GM12864 (cell line): ENCODE measurements around the gene GAMT.

Source experiments
- DNase-seq: peaks from one replicate; pipeline ENCODE4 v3.0.0-alpha.2; 2011; ENCODE audit warnings: low read depth
- H3K4me3 ChIP-seq: 2 replicates; pipeline ENCODE4 v1.5.1; 2011; ENCODE audit warnings: mild to moderate bottlenecking, low read depth, low read length, control low read depth
- TF ChIP-seq, protein P1 (sequence below): IDR thresholded peaks from 2 replicates; pipeline ENCODE4 v1.5.1; 2011; ENCODE audit warnings: low read depth, mild to moderate bottlenecking, moderate library complexity, low read length, control low read depth, inconsistent platforms; ENCODE audit errors: missing control alignments

The GAMT gene

DNA sequence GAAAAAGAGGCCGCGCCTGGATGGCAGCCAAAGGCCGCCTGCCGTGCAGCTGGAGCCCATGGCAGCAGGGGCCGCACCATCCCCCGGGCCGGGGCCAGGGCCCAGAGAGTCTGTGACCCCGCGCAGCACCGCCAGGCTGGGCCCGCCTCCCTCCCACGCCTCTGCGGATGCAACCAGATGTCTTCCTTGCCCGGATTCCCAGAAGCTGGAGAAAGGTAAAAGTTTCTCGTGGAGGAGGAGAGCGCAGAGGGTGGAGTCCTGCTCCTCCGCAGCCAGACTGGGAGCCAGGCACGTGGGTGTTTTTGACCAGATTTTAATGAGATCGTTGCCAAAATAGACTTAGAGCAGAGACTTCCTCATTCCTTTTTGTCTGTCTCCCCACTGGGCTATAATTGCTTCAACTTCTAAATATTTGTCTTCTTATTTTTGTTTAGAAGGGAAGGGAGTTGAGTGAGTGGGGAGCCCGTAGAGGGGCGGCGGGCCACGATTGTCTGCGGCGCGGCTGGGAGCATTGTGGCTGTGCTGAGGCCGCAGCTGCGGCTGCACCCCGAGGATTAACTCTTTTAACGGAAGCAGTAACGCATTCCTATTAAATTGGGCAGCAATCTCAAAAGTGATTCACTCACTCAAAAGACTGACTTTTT is 40.4 kb downstream of the GAMT start:
- TF ChIP-seq, protein P1, sequence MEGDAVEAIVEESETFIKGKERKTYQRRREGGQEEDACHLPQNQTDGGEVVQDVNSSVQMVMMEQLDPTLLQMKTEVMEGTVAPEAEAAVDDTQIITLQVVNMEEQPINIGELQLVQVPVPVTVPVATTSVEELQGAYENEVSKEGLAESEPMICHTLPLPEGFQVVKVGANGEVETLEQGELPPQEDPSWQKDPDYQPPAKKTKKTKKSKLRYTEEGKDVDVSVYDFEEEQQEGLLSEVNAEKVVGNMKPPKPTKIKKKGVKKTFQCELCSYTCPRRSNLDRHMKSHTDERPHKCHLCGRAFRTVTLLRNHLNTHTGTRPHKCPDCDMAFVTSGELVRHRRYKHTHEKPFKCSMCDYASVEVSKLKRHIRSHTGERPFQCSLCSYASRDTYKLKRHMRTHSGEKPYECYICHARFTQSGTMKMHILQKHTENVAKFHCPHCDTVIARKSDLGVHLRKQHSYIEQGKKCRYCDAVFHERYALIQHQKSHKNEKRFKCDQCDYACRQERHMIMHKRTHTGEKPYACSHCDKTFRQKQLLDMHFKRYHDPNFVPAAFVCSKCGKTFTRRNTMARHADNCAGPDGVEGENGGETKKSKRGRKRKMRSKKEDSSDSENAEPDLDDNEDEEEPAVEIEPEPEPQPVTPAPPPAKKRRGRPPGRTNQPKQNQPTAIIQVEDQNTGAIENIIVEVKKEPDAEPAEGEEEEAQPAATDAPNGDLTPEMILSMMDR = no peak
- no peak overlapping the region for H3K4me3 ChIP-seq
- no peak for DNase-seq

DNA sequence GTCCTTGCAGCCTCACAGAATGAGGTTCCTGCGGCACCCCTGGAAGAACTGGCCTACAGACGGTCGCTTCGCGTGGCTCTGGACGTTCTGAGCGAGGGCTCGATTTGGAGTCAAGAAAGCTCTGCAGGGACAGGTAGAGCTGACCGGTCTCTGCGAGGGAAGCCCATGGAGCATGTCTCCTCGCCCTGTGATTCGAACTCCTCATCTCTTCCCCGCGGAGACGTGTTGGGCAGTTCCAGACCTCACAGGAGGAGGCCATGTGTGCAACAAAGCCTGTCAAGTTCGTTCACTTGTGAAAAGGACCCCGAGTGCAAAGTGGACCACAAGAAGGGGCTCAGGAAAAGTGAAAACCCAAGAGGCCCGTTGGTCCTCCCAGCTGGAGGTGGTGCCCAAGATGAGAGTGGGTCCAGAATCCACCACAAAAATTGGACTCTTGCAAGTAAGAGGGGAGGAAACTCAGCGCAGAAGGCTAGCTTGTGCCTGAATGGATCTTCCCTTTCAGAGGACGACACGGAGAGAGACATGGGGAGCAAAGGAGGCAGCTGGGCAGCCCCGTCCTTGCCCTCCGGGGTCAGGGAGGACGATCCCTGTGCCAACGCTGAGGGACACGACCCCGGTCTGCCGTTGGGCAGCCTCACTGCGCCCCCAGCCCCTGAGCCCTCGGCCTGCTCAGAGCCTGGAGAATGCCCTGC is 41.1 kb downstream of the GAMT start:
- no peak overlapping the region for H3K4me3 ChIP-seq
- TF ChIP-seq, protein P1 = no peak
- DNase-seq = no peak

DNA sequence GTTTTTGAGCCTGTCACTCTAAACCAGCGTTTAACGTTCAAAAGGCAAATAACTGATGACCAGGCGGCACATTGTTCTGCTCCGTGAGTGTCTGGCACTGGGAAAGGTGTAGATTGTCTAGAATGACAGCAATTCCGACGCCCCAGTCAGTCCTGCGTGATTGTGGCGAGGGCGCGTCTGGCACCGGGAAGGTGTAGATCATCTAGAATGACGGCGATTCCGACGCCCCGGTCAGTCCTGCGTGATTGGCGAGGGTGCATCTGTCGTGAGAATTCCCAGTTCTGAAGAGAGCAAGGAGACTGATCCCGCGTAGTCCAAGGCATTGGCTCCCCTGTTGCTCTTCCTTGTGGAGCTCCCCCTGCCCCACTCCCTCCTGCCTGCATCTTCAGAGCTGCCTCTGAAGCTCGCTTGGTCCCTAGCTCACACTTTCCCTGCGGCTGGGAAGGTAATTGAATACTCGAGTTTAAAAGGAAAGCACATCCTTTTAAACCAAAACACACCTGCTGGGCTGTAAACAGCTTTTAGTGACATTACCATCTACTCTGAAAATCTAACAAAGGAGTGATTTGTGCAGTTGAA is 43.7 kb downstream of the GAMT start:
- DNase-seq = no peak

DNA sequence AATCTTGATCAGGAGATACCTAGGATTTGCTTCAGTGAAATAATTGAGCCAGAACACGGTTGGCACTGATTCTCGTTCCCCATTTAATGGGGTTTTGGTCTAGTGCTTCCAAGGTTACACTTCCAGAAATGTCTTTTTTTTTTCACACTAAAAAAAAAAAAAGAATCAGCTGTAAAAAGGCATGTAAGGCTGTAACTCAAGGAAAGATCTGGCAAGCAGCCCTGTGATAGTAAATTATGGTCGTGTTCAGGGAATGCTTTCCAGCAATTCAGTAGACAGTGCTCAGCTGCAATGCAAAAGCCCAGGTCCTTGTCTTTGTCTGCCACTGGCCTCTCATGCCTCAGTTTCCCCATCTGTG is 44.9 kb downstream of the GAMT start:
- no peak overlapping the region for H3K4me3 ChIP-seq

More for the DNA sequence above, 43.7 kb downstream of the GAMT start:
- TF ChIP-seq, protein P1 = no peak
- no peak overlapping the region for H3K4me3 ChIP-seq

DNA sequence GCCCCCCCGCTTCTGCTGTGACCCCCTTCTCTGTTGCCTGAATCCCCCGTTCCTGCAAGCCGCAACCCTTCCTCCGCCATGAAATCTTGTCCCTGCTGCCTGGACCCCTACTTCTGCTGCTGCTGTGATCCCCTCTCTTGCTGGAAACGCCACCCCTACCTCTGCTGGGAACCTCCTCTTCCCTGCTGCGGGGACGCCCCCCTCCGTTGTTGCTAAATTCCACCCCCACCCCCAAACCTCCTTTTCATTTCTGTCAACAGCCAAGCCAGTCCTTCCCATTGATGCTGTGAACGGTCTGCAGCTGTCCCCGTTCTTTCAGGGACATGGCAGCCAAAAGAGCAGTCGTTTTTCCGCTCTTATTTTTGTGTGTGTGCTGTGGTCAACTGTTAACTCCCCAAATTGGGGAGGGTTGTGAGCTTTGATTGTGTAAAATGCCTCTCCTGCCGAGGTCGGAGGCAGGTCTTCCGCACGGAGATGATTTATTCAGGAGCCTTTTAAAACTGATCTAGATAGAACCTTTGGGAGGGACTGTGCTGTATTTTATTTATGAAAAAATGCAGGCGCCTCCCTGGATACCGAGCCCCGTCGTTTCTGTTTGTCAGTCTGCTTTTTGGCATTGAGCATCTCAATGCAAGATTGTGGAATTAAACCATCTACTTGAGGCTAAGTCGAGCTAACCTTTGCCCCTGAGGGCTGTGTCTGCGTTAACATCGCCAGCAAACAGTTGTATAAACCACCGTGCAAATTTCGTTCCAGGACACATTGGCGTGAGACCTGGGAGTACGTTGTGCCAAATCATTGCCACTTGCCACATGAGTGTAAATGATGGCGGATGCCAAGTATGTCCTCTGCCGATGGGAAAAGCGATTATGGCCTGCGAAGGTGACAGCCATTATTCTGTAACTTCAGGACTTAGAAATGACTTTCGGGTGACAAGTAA is 45.5 kb downstream of the GAMT start:
- H3K4me3 ChIP-seq = peak overlapping the region; percentile 94
- TF ChIP-seq, protein P1 = no peak
- DNase-seq = no peak

More for the DNA sequence above, 44.9 kb downstream of the GAMT start:
- DNase-seq = no peak
- TF ChIP-seq, protein P1 = no peak

DNA sequence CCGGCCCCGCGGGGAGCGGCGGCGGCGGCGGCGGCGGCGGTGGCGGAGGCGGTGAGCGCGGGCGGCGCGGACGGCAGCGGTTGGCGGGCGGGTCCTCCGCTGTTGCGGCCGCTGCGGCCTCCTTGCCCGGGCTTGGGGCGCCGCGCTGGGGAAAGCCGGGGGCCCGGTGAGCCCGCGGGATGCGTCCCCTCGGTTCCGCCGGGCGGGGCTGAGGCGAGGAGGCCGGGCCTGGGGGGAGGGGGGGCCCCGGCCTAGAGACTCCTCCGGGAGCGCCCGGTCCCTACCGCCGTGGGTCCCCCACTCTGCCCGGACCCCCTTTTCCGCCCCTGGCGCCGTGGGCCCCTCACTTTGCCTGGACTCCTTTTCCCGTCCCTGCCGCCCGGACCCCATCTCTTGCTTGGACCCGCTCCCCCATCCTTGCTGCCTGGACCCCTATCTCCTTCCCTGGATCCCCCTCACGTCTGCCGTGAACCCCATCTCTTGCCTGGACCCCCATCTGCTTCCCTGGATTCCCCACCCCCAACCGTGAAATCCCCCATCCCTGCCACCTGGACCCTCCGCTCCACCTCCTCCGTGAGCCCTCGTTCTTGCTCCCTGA is 46.3 kb downstream of the GAMT start:
- TF ChIP-seq, protein P1 = no peak
- H3K4me3 ChIP-seq = peak overlapping the region; percentile 94
- DNase-seq = no peak
